WTC11 (cell line): ENCODE measurements around the gene TRMT6. TPM values are rescaled to one million over a fixed set of nuclear protein-coding genes. Genes with fewer than 3 reads are reported as not detected.

Source experiments
- ATAC-seq: fragments of 200-7000 bp; cut with Tn5 transposase; 2 replicates; pipeline ENCODE4 v1.10.0; 2021; ENCODE audit warnings: mild to moderate bottlenecking, moderate library complexity
- CTCF ChIA-PET: fragments of 300-600 bp; sonication (Branson Sonifier 250); formaldehyde crosslinking; loops from one replicate; lab custom pipeline; 2021; ENCODE audit warnings: antibody characterized with exemption; lab: Charles Lee
- POLR2A ChIA-PET: fragments of 350-600 bp; sonication (Branson Sonifier 250); formaldehyde crosslinking; loops from one replicate; lab custom pipeline; 2021; ENCODE audit warnings: antibody characterized with exemption; lab: Charles Lee
- DNase-seq: peaks from one replicate; pipeline ENCODE4 v3.0.0; 2021; ENCODE audit warnings: low spot score
- H3K27ac Mint-ChIP-seq: 2 replicates; pipeline ENCODE4 v1.8.0; 2021; ENCODE audit warnings: mixed read lengths
- H3K27me3 Mint-ChIP-seq: 2 replicates; pipeline ENCODE4 v1.8.0; 2021; ENCODE audit warnings: low read depth, mild to moderate bottlenecking, moderate library complexity, mixed read lengths
- H3K36me3 Mint-ChIP-seq: 2 replicates; pipeline ENCODE4 v1.8.0; 2021; ENCODE audit warnings: mixed read lengths
- H3K4me1 Mint-ChIP-seq: 2 replicates; pipeline ENCODE4 v1.8.0; 2022; ENCODE audit warnings: mixed read lengths
- H3K4me3 Mint-ChIP-seq: 2 replicates; pipeline ENCODE4 v1.8.0; 2021; ENCODE audit warnings: mild to moderate bottlenecking, moderate library complexity, mixed read lengths
- H3K9me3 Mint-ChIP-seq: 2 replicates; pipeline ENCODE4 v1.8.0; 2021; ENCODE audit warnings: mixed read lengths
- ATF1 ChIP-seq: sonication (generic); formaldehyde crosslinking; IDR thresholded peaks from 2 replicates; pipeline ENCODE4 v1.8.1; 2023; ENCODE audit warnings: mild to moderate bottlenecking, moderate library complexity, missing genetic modification reagents
- CBFB ChIP-seq: sonication (generic); formaldehyde crosslinking; IDR thresholded peaks from 2 replicates; pipeline ENCODE4 v1.8.1; 2022; ENCODE audit warnings: mild to moderate bottlenecking, low read depth, missing genetic modification reagents
- CREB1 ChIP-seq: sonication (generic); formaldehyde crosslinking; IDR thresholded peaks from 2 replicates; pipeline ENCODE4 v1.8.0; 2023; ENCODE audit warnings: mild to moderate bottlenecking, missing genetic modification reagents
- KAT7 ChIP-seq: sonication (generic); formaldehyde crosslinking; IDR thresholded peaks from 2 replicates; pipeline ENCODE4 v1.8.1; 2023; ENCODE audit warnings: missing genetic modification reagents, mild to moderate bottlenecking, borderline replicate concordance
- PRRX2 ChIP-seq: fragments of 250-450 bp; sonication (Bioruptor Pico); IDR thresholded peaks from 2 replicates; pipeline ENCODE4 v1.8.0; 2021; ENCODE audit warnings: mild to moderate bottlenecking
- SOX15 ChIP-seq: fragments of 250-450 bp; sonication (Bioruptor Pico); IDR thresholded peaks from 2 replicates; pipeline ENCODE4 v1.9.0; 2021; ENCODE audit warnings: mild to moderate bottlenecking
- TEAD4 ChIP-seq: sonication (generic); formaldehyde crosslinking; IDR thresholded peaks from 2 replicates; pipeline ENCODE4 v1.8.0; 2022; ENCODE audit warnings: mild to moderate bottlenecking, missing genetic modification reagents
- ZNF232 ChIP-seq: sonication (generic); formaldehyde crosslinking; IDR thresholded peaks from 2 replicates; pipeline ENCODE4 v1.8.0; 2022; ENCODE audit warnings: mild to moderate bottlenecking, missing genetic modification reagents
- total RNA-seq: library from RNA; stranded (reverse); gene quantifications from 3 replicates; pipeline ENCODE4 v1.2.3, GENCODE V29; 2021
- TF ChIP-seq, protein P1 (sequence below): sonication (generic); formaldehyde crosslinking; conservative IDR thresholded peaks from 2 replicates; pipeline ENCODE4 v1.8.1; 2023; ENCODE audit warnings: mild to moderate bottlenecking, low read depth, missing genetic modification reagents, moderate library complexity
- TF ChIP-seq, protein P2 (sequence below): fragments of 250-450 bp; sonication (Bioruptor Pico); IDR thresholded peaks from 2 replicates; pipeline ENCODE4 v1.8.0; 2021; ENCODE audit warnings: mild to moderate bottlenecking
- TF ChIP-seq, protein P3 (sequence below): sonication (generic); formaldehyde crosslinking; IDR thresholded peaks from 2 replicates; pipeline ENCODE4 v1.8.1; 2023; ENCODE audit warnings: mild to moderate bottlenecking, missing genetic modification reagents, moderate library complexity
- TF ChIP-seq, protein P4 (sequence below): sonication (generic); formaldehyde crosslinking; IDR thresholded peaks from 2 replicates; pipeline ENCODE4 v1.8.1; 2022; ENCODE audit warnings: missing genetic modification reagents, borderline replicate concordance
- TF ChIP-seq, protein P5 (sequence below): sonication (generic); formaldehyde crosslinking; IDR thresholded peaks from 2 replicates; pipeline ENCODE4 v1.8.1; 2022; ENCODE audit warnings: mild to moderate bottlenecking, missing genetic modification reagents, moderate library complexity, borderline replicate concordance
- TF ChIP-seq, protein P6 (sequence below): fragments of 250-450 bp; sonication (Bioruptor Pico); IDR thresholded peaks from 2 replicates; pipeline ENCODE4 v1.9.0; 2021; ENCODE audit warnings: moderate library complexity, mild to moderate bottlenecking, inconsistent platforms, borderline replicate concordance
- TF ChIP-seq, protein P7 (sequence below): sonication (generic); formaldehyde crosslinking; IDR thresholded peaks from 2 replicates; pipeline ENCODE4 v1.8.0; 2022; ENCODE audit warnings: missing genetic modification reagents
- TF ChIP-seq, protein P8 (sequence below): sonication (generic); formaldehyde crosslinking; IDR thresholded peaks from 2 replicates; pipeline ENCODE4 v1.8.0; 2023; ENCODE audit warnings: missing genetic modification reagents

The TRMT6 gene
- total RNA-seq, 1 experiment from 2014 or later: 17.2 TPM

DNA sequence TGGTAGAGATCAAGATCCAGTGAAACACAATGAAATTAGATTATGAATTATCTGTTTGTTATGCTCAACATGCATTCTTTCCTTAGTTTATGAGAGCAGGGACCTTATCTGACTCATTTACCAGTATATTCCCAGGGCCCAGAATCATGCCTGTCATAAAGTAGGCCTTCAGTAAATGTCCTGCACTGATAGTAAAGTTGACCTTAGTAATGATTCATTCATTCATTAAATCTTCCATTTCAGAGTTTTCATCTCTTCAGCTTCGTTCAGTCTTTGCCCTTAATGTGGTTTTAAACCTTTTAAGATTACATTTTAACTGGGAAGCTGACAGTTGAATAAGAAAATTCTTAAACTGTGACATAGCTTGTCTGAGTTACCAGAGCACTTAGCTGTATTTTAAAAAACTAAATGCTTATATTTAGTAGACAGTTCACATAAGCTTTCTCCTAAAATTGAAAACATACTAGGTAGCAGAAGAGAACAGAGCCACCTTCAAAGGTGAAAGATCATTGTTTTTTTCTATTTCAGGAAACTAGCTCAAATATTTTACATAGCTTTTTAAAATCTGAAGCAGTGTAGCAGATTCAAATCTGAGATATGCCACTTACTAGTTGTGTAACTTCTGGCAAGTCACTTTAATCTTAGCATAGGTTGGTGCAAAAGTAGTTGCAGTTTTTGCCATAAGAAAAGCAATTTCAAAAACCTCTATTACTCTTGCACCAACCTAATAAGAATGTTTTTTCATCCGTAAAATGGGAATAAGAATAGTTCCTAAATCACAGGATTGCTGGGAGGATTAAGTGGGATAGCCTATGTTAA is 41.5 kb upstream of the TRMT6 start (continued):
- TF ChIP-seq, protein P1, sequence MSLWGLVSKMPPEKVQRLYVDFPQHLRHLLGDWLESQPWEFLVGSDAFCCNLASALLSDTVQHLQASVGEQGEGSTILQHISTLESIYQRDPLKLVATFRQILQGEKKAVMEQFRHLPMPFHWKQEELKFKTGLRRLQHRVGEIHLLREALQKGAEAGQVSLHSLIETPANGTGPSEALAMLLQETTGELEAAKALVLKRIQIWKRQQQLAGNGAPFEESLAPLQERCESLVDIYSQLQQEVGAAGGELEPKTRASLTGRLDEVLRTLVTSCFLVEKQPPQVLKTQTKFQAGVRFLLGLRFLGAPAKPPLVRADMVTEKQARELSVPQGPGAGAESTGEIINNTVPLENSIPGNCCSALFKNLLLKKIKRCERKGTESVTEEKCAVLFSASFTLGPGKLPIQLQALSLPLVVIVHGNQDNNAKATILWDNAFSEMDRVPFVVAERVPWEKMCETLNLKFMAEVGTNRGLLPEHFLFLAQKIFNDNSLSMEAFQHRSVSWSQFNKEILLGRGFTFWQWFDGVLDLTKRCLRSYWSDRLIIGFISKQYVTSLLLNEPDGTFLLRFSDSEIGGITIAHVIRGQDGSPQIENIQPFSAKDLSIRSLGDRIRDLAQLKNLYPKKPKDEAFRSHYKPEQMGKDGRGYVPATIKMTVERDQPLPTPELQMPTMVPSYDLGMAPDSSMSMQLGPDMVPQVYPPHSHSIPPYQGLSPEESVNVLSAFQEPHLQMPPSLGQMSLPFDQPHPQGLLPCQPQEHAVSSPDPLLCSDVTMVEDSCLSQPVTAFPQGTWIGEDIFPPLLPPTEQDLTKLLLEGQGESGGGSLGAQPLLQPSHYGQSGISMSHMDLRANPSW (CRISPR knock-in tag): no peak
- TF ChIP-seq SOX15 (CRISPR knock-in tag): no peak
- no peak for TF ChIP-seq PRRX2 (CRISPR knock-in tag)
- TF ChIP-seq ATF1 (CRISPR knock-in tag): no peak
- no peak for TF ChIP-seq KAT7 (CRISPR knock-in tag)

DNA sequence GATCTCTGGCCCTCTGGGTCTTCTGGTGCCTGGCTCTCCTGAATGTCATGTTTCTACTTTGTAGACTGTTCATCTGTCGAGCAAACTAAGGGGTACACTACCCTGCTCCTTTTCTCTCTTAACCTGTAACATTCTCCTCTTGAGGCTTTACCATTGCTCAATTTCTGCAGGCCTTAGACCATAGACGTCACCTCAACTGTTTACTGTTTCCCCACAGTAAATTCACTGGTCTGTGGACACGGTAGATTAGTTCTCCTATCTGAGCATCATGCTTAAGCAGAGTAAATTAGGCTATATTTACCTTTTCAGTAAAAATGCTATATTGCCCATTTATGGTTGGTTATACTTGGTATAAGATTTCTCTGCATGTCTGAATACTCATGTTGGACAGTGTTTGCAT is 40.6 kb upstream of the TRMT6 start:
- peaks cover 51% of the 10 kb centered on the region for H3K36me3 Mint-ChIP-seq
- ChIA-PET CTCF (no interaction called here), POLR2A (no interaction called here)
- TF ChIP-seq CBFB (CRISPR knock-in tag): no peak
- no peak for TF ChIP-seq CREB1
- TF ChIP-seq, protein P2, sequence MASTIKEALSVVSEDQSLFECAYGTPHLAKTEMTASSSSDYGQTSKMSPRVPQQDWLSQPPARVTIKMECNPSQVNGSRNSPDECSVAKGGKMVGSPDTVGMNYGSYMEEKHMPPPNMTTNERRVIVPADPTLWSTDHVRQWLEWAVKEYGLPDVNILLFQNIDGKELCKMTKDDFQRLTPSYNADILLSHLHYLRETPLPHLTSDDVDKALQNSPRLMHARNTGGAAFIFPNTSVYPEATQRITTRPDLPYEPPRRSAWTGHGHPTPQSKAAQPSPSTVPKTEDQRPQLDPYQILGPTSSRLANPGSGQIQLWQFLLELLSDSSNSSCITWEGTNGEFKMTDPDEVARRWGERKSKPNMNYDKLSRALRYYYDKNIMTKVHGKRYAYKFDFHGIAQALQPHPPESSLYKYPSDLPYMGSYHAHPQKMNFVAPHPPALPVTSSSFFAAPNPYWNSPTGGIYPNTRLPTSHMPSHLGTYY: no peak
- TF ChIP-seq, protein P3, sequence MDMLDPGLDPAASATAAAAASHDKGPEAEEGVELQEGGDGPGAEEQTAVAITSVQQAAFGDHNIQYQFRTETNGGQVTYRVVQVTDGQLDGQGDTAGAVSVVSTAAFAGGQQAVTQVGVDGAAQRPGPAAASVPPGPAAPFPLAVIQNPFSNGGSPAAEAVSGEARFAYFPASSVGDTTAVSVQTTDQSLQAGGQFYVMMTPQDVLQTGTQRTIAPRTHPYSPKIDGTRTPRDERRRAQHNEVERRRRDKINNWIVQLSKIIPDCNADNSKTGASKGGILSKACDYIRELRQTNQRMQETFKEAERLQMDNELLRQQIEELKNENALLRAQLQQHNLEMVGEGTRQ: no peak
- TF ChIP-seq, protein P4, sequence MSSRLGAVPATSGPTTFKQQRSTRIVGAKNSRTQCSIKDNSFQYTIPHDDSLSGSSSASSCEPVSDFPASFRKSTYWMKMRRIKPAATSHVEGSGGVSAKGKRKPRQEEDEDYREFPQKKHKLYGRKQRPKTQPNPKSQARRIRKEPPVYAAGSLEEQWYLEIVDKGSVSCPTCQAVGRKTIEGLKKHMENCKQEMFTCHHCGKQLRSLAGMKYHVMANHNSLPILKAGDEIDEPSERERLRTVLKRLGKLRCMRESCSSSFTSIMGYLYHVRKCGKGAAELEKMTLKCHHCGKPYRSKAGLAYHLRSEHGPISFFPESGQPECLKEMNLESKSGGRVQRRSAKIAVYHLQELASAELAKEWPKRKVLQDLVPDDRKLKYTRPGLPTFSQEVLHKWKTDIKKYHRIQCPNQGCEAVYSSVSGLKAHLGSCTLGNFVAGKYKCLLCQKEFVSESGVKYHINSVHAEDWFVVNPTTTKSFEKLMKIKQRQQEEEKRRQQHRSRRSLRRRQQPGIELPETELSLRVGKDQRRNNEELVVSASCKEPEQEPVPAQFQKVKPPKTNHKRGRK: no peak
- TF ChIP-seq ZNF232 (CRISPR knock-in tag): no peak
- TF ChIP-seq, protein P5, sequence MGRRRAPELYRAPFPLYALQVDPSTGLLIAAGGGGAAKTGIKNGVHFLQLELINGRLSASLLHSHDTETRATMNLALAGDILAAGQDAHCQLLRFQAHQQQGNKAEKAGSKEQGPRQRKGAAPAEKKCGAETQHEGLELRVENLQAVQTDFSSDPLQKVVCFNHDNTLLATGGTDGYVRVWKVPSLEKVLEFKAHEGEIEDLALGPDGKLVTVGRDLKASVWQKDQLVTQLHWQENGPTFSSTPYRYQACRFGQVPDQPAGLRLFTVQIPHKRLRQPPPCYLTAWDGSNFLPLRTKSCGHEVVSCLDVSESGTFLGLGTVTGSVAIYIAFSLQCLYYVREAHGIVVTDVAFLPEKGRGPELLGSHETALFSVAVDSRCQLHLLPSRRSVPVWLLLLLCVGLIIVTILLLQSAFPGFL: no peak
- TF ChIP-seq, protein P6, sequence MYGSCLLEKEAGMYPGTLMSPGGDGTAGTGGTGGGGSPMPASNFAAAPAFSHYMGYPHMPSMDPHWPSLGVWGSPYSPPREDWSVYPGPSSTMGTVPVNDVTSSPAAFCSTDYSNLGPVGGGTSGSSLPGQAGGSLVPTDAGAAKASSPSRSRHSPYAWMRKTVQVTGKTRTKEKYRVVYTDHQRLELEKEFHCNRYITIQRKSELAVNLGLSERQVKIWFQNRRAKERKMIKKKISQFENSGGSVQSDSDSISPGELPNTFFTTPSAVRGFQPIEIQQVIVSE: no peak
- no peak for TF ChIP-seq TEAD4
- TF ChIP-seq, protein P7, sequence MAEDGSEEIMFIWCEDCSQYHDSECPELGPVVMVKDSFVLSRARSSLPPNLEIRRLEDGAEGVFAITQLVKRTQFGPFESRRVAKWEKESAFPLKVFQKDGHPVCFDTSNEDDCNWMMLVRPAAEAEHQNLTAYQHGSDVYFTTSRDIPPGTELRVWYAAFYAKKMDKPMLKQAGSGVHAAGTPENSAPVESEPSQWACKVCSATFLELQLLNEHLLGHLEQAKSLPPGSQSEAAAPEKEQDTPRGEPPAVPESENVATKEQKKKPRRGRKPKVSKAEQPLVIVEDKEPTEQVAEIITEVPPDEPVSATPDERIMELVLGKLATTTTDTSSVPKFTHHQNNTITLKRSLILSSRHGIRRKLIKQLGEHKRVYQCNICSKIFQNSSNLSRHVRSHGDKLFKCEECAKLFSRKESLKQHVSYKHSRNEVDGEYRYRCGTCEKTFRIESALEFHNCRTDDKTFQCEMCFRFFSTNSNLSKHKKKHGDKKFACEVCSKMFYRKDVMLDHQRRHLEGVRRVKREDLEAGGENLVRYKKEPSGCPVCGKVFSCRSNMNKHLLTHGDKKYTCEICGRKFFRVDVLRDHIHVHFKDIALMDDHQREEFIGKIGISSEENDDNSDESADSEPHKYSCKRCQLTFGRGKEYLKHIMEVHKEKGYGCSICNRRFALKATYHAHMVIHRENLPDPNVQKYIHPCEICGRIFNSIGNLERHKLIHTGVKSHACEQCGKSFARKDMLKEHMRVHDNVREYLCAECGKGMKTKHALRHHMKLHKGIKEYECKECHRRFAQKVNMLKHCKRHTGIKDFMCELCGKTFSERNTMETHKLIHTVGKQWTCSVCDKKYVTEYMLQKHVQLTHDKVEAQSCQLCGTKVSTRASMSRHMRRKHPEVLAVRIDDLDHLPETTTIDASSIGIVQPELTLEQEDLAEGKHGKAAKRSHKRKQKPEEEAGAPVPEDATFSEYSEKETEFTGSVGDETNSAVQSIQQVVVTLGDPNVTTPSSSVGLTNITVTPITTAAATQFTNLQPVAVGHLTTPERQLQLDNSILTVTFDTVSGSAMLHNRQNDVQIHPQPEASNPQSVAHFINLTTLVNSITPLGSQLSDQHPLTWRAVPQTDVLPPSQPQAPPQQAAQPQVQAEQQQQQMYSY (CRISPR knock-in tag): no peak
- TF ChIP-seq, protein P1 (CRISPR knock-in tag): no peak
- TF ChIP-seq, protein P8, sequence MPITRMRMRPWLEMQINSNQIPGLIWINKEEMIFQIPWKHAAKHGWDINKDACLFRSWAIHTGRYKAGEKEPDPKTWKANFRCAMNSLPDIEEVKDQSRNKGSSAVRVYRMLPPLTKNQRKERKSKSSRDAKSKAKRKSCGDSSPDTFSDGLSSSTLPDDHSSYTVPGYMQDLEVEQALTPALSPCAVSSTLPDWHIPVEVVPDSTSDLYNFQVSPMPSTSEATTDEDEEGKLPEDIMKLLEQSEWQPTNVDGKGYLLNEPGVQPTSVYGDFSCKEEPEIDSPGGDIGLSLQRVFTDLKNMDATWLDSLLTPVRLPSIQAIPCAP (CRISPR knock-in tag): no peak

More for the DNA sequence above, 40.6 kb upstream of the TRMT6 start:
- H3K27ac Mint-ChIP-seq: no peak overlapping the region
- no peaks in the 10 kb centered on the region for H3K4me1 Mint-ChIP-seq
- no peaks in the 10 kb centered on the region for H3K9me3 Mint-ChIP-seq
- DNase-seq (no peak), ATAC-seq (no peak)
- H3K4me3 Mint-ChIP-seq: no peak overlapping the region
- H3K27me3 Mint-ChIP-seq: no peaks in the 10 kb centered on the region
